ENCODE measurements around the gene SUSD1. TPM values are rescaled to one million over a fixed set of nuclear protein-coding genes. Genes with fewer than 3 reads are reported as not detected.

Gene SUSD1
- total and polyA plus RNA-seq, 9 of the 15 experiments (the other 6 are each of a cell fraction or from before 2014, with no cell fraction given), result 10.9 to 44.4 (median 36.1) TPM

DNA sequence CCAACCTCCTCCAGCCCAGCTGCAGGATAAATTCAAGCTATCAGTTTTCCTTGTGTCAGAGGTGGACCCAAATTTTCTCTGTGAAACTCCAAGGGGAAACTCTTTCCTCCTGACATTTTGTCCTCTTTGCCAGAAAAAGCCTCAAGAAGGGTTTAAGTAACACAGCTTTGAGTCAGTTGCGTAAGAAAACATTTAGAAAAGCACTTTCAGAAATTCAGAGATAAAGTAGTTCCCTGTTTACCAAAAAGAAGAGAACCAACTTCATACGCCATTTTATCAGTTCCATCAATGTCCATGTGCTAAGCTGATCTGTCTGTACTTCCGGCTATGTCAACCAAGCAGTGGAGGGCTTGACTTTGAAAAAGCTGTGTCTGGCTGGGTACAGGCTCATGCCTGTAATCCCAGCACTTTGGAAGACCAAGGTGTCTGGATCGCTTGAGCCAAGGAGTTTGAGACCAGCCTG is 19.9 kb upstream of the SUSD1 start (continued):
- no peak for TF ChIP-seq RBM14 (IDR thresholded peaks at IDR 0.05; ENCODE audit: borderline replicate concordance, insufficient read depth, low read depth, low read length)
- no peak for TF ChIP-seq PHB (CRISPR knock-in tag; IDR thresholded peaks at IDR 0.05)
- TF ChIP-seq ZNF134 (CRISPR knock-in tag; conservative IDR thresholded peaks at IDR 0.05), result no peak
- no peak for TF ChIP-seq NCOA1 (IDR thresholded peaks at IDR 0.05; ENCODE audit: low read depth)
- no peak for TF ChIP-seq ZFX (CRISPR knock-in tag; IDR thresholded peaks at IDR 0.05)
- no peak for TF ChIP-seq LEF1 (IDR thresholded peaks at IDR 0.05)
- TF ChIP-seq ESRRA (IDR thresholded peaks at IDR 0.05; ENCODE audit: borderline replicate concordance, low read depth), result no peak
- no peak for TF ChIP-seq CHD1 (IDR thresholded peaks at IDR 0.05; ENCODE audit: low read length)
- TF ChIP-seq, protein P1, sequence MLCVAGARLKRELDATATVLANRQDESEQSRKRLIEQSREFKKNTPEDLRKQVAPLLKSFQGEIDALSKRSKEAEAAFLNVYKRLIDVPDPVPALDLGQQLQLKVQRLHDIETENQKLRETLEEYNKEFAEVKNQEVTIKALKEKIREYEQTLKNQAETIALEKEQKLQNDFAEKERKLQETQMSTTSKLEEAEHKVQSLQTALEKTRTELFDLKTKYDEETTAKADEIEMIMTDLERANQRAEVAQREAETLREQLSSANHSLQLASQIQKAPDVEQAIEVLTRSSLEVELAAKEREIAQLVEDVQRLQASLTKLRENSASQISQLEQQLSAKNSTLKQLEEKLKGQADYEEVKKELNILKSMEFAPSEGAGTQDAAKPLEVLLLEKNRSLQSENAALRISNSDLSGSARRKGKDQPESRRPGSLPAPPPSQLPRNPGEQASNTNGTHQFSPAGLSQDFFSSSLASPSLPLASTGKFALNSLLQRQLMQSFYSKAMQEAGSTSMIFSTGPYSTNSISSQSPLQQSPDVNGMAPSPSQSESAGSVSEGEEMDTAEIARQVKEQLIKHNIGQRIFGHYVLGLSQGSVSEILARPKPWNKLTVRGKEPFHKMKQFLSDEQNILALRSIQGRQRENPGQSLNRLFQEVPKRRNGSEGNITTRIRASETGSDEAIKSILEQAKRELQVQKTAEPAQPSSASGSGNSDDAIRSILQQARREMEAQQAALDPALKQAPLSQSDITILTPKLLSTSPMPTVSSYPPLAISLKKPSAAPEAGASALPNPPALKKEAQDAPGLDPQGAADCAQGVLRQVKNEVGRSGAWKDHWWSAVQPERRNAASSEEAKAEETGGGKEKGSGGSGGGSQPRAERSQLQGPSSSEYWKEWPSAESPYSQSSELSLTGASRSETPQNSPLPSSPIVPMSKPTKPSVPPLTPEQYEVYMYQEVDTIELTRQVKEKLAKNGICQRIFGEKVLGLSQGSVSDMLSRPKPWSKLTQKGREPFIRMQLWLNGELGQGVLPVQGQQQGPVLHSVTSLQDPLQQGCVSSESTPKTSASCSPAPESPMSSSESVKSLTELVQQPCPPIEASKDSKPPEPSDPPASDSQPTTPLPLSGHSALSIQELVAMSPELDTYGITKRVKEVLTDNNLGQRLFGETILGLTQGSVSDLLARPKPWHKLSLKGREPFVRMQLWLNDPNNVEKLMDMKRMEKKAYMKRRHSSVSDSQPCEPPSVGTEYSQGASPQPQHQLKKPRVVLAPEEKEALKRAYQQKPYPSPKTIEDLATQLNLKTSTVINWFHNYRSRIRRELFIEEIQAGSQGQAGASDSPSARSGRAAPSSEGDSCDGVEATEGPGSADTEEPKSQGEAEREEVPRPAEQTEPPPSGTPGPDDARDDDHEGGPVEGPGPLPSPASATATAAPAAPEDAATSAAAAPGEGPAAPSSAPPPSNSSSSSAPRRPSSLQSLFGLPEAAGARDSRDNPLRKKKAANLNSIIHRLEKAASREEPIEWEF (CRISPR knock-in tag; IDR thresholded peaks at IDR 0.05), result peak; percentile 89
- no peak for TF ChIP-seq NR2C1 (IDR thresholded peaks at IDR 0.05)
- peak; percentile 78 for TF ChIP-seq NR2C1 (tag; IDR thresholded peaks at IDR 0.05)
- TF ChIP-seq, protein P2, sequence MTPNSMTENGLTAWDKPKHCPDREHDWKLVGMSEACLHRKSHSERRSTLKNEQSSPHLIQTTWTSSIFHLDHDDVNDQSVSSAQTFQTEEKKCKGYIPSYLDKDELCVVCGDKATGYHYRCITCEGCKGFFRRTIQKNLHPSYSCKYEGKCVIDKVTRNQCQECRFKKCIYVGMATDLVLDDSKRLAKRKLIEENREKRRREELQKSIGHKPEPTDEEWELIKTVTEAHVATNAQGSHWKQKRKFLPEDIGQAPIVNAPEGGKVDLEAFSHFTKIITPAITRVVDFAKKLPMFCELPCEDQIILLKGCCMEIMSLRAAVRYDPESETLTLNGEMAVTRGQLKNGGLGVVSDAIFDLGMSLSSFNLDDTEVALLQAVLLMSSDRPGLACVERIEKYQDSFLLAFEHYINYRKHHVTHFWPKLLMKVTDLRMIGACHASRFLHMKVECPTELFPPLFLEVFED (CRISPR knock-in tag; conservative IDR thresholded peaks at IDR 0.05), result no peak
- TF ChIP-seq GTF3C2 (IDR thresholded peaks at IDR 0.05; ENCODE audit: borderline replicate concordance, extremely low read depth, insufficient read length), result no peak
- peak; percentile 61; the same call in 1 of the 2 replicates for TF ChIP-seq SMARCE1 (IDR thresholded peaks at IDR 0.05)
- 0 out of 4 replicates have a peak, but pooled peaks of 1 of the 2 experiments have one; percentile 28 for TF ChIP-seq ARNT (IDR thresholded peaks at IDR 0.05)
- no peak for TF ChIP-seq SIRT6 (IDR thresholded peaks at IDR 0.05; ENCODE audit: low read depth, low read length)

Data from K562 (cell line).